K562 (cell line): ENCODE data around the gene UBAC2. TPM values are rescaled to one million over a fixed set of nuclear protein-coding genes. Genes with fewer than 3 reads are reported as not detected.

Source experiments
- BHLHE40 ChIP-seq: IDR thresholded peaks from 2 replicates; pipeline ENCODE4 v1.6.1; 2011; ENCODE audit warnings: low read length, improper control_type of control experiment
- CBX3 ChIP-seq, 2 experiments: IDR thresholded peaks; 1 replicate in 1 of 2; 2 replicates in 1 of 2; pipeline ENCODE4 v1.6.1; 2012; ENCODE audit warnings: inconsistent platforms in 2 of 2, low read length in 2 of 2, borderline replicate concordance in 1 of 2, control low read depth in 1 of 2
- CGGBP1 ChIP-seq: fragments of 250-450 bp; sonication (Bioruptor Pico); IDR thresholded peaks from 2 replicates; pipeline ENCODE4 v1.9.0; 2021; ENCODE audit warnings: mild to moderate bottlenecking
- CREM ChIP-seq: IDR thresholded peaks from 2 replicates; pipeline ENCODE4 v1.6.1; 2014; ENCODE audit warnings: antibody characterized with exemption, low read depth
- ERF ChIP-seq: fragments of 450-650 bp; formaldehyde crosslinking; IDR thresholded peaks from 2 replicates; pipeline ENCODE4 v1.4.0; 2020; ENCODE audit warnings: mild to moderate bottlenecking, mixed read lengths
- FOXJ3 ChIP-seq: sonication (generic); formaldehyde crosslinking; IDR thresholded peaks from 2 replicates; pipeline ENCODE4 v1.4.0; 2020; ENCODE audit warnings: mild to moderate bottlenecking, missing genetic modification reagents
- HDAC1 ChIP-seq, 2 experiments: fragments of 450-650 bp; IDR thresholded peaks; 2 replicates each; pipeline ENCODE4 v1.6.1; 2016 to 2017; ENCODE audit warnings: inconsistent platforms in 1 of 2, mild to moderate bottlenecking in 1 of 2, moderate library complexity in 1 of 2
- MIER1 ChIP-seq: fragments of 450-650 bp; IDR thresholded peaks from 2 replicates; pipeline ENCODE4 v1.6.1; 2016; ENCODE audit warnings: antibody characterized with exemption, mild to moderate bottlenecking, low read depth
- NFIC ChIP-seq: fragments of 450-650 bp; IDR thresholded peaks from 2 replicates; pipeline ENCODE4 v1.6.1; 2017; ENCODE audit warnings: mild to moderate bottlenecking, inconsistent platforms
- PTRF ChIP-seq: fragments of 450-650 bp; IDR thresholded peaks from 2 replicates; pipeline ENCODE4 v1.6.1; 2016; ENCODE audit warnings: mild to moderate bottlenecking, missing genetic modification characterization, missing compliant biosample characterization
- RAD21 ChIP-seq, 2 experiments: fragments of 250-450 bp in 1 of 2; fragments of 450-650 bp in 1 of 2; sonication (Bioruptor Pico) in 1 of 2; formaldehyde crosslinking in 1 of 2; IDR thresholded peaks in 1 of 2; conservative IDR thresholded peaks in 1 of 2; 2 replicates each; pipeline versions ENCODE4 v1.4.0 to v1.8.0; 2020 to 2022; ENCODE audit warnings: mild to moderate bottlenecking in 2 of 2, moderate library complexity in 1 of 2
- RAD51 ChIP-seq: fragments of 450-650 bp; IDR thresholded peaks from 2 replicates; pipeline ENCODE4 v1.7.1; 2016; ENCODE audit warnings: low read depth, mild to moderate bottlenecking, borderline replicate concordance
- RBM17 ChIP-seq: fragments of 200-400 bp; formaldehyde crosslinking; IDR thresholded peaks from 2 replicates; pipeline ENCODE4 v1.6.1; 2017; ENCODE audit warnings: low read depth, mild to moderate bottlenecking, low read length, borderline replicate concordance
- SMARCC2 ChIP-seq: fragments of 450-650 bp; IDR thresholded peaks from 2 replicates; pipeline ENCODE4 v1.6.1; 2017; ENCODE audit warnings: antibody characterized with exemption, moderate library complexity, mild to moderate bottlenecking, low read depth
- TAF15 ChIP-seq: fragments of 200-400 bp; formaldehyde crosslinking; IDR thresholded peaks from 2 replicates; pipeline ENCODE4 v1.6.1; 2017; ENCODE audit warnings: mild to moderate bottlenecking, low read depth, low read length, moderate library complexity
- ZBTB2 ChIP-seq: fragments of 450-650 bp; IDR thresholded peaks from 2 replicates; pipeline ENCODE4 v1.6.1; 2016; ENCODE audit warnings: antibody characterized with exemption
- ZNF232 ChIP-seq: sonication (generic); formaldehyde crosslinking; IDR thresholded peaks from 2 replicates; pipeline ENCODE4 v1.8.0; 2022; ENCODE audit warnings: mild to moderate bottlenecking, missing genetic modification reagents
- ZNF384 ChIP-seq: IDR thresholded peaks from 2 replicates; pipeline ENCODE4 v1.6.1; 2012; ENCODE audit warnings: low read depth, low read length, improper control_type of control experiment
- polyA plus RNA-seq, 8 experiments: library from polyadenylated mRNA; depleted of rRNA in 4 of 8; stranded (reverse) in 5 of 8; unstranded in 3 of 8; fragments of >200 nt; fragmentation: Nextera tagmentation in 2 of 8; fragmentation: Illumina TruSeq in 1 of 8; extraction: Ambion mirVana in 2 of 8; extraction: Trizol in 1 of 8; gene quantifications; 2 replicates each; pipeline versions ENCODE4 v1.2.1 to v1.2.3, GENCODE V29; 2011 to 2014; ENCODE audit warnings: inconsistent platforms in 1 of 8, missing spikeins in 1 of 8
- total RNA-seq, 7 experiments: library from RNA; depleted of rRNA in 6 of 7; stranded (reverse); fragments of >200 nt in 6 of 7; fragmentation: Illumina TruSeq in 2 of 7; extraction: Trizol in 2 of 7; gene quantifications; 2 replicates each; pipeline versions ENCODE4 v1.2.1 to v1.2.3, GENCODE V29; 2011 to 2021; ENCODE audit warnings: low replicate concordance in 1 of 7
- TF ChIP-seq, protein P1 (sequence below), 3 experiments: fragments of 200-800 bp in 1 of 3; sonication (Bioruptor generic) in 1 of 3; sonication (generic) in 1 of 3; formaldehyde crosslinking in 1 of 3; IDR thresholded peaks; 2 replicates each; pipeline versions ENCODE4 v1.6.1 to v1.8.0; 2016 to 2022; ENCODE audit warnings: mild to moderate bottlenecking in 2 of 3, missing compliant biosample characterization in 2 of 3, missing genetic modification characterization in 2 of 3, missing genetic modification reagents in 1 of 3
- TF ChIP-seq, protein P2 (sequence below): fragments of 450-650 bp; IDR thresholded peaks from 2 replicates; pipeline ENCODE4 v1.6.1; 2017; ENCODE audit warnings: antibody characterized with exemption, mild to moderate bottlenecking

The UBAC2 gene
- total and polyA plus RNA-seq, 9 of the 15 experiments (the other 6 are each of a cell fraction or from before 2014, with no cell fraction given) = 6.0 to 84.1 (median 32.3) TPM

DNA sequence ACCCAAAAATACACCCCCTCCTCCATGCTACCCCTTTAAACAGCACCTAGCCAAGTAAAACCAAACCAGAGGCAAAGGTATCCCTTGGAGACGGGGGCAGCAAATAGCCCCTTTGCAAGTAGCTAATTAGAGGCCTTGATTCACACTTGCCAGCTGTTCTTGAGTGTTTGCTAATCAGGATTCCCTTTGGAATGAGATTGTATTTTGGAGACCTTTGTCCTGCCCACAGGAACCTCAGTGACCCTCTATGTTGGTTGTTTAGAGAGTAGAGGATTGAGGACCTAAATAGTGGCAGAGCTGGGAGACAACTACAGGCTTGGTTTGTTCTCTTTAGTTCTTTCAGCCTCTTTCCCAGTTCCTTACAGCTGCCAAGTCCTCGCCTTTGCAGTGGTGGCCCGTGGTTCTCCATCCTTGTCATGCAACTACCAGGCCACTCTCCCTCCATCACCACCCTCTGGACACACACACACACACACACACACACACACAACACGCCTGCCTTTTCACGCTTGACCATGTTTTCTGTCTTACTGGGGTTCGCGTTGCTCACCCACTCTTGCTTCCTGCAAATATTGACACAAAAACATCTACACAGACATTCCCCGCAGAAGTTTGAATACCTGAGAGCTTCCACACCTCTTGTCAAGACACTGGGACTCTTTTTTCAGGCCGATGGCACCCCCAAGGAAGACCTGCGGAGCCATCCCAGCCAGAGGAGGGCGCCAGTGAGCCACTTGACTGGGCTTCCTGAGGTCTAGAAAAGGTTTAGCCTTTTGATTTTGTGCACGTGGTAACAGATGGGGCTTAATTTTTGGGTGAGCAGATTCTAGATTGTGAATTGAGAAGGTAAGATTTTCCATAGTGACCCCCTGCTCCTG, 186.5 kb downstream of the UBAC2 start (continued):
- TF ChIP-seq RBM17 = no peak
- no peak for TF ChIP-seq NFIC
- TF ChIP-seq, protein P1, sequence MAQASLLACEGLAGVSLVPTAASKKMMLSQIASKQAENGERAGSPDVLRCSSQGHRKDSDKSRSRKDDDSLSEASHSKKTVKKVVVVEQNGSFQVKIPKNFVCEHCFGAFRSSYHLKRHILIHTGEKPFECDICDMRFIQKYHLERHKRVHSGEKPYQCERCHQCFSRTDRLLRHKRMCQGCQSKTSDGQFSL (CRISPR knock-in tag; IDR thresholded peaks at IDR 0.05) = peak; percentile 81
- TF ChIP-seq, protein P1 (tag; IDR thresholded peaks at IDR 0.05) = no peak
- peak; percentile 38; the same call in 1 of the 2 replicates for TF ChIP-seq RAD51
- TF ChIP-seq, protein P2, sequence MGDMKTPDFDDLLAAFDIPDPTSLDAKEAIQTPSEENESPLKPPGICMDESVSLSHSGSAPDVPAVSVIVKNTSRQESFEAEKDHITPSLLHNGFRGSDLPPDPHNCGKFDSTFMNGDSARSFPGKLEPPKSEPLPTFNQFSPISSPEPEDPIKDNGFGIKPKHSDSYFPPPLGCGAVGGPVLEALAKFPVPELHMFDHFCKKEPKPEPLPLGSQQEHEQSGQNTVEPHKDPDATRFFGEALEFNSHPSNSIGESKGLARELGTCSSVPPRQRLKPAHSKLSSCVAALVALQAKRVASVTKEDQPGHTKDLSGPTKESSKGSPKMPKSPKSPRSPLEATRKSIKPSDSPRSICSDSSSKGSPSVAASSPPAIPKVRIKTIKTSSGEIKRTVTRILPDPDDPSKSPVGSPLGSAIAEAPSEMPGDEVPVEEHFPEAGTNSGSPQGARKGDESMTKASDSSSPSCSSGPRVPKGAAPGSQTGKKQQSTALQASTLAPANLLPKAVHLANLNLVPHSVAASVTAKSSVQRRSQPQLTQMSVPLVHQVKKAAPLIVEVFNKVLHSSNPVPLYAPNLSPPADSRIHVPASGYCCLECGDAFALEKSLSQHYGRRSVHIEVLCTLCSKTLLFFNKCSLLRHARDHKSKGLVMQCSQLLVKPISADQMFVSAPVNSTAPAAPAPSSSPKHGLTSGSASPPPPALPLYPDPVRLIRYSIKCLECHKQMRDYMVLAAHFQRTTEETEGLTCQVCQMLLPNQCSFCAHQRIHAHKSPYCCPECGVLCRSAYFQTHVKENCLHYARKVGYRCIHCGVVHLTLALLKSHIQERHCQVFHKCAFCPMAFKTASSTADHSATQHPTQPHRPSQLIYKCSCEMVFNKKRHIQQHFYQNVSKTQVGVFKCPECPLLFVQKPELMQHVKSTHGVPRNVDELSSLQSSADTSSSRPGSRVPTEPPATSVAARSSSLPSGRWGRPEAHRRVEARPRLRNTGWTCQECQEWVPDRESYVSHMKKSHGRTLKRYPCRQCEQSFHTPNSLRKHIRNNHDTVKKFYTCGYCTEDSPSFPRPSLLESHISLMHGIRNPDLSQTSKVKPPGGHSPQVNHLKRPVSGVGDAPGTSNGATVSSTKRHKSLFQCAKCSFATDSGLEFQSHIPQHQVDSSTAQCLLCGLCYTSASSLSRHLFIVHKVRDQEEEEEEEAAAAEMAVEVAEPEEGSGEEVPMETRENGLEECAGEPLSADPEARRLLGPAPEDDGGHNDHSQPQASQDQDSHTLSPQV = peak; percentile 39; the same call in 1 of the 2 replicates
- TF ChIP-seq RAD21 (CRISPR knock-in tag; conservative IDR thresholded peaks at IDR 0.05 in 1 of 2, IDR thresholded peaks at IDR 0.05 in 1 of 2) = peak; percentile 54 to 77
- TF ChIP-seq CGGBP1 (CRISPR knock-in tag) = no peak
- no peak for TF ChIP-seq CREM
- TF ChIP-seq FOXJ3 (CRISPR knock-in tag) = no peak
- TF ChIP-seq BHLHE40 = peak; percentile 53; the same call in 1 of the 2 replicates
- no peak for TF ChIP-seq ZBTB2
- TF ChIP-seq ZNF232 (CRISPR knock-in tag) = no peak
- TF ChIP-seq CBX3 (IDR thresholded peaks at IDR 0.05; ENCODE audit: borderline replicate concordance in 1 of 2, low read length in 2 of 2) = no peak
- TF ChIP-seq PTRF (tag) = no peak
- TF ChIP-seq TAF15 = no peak
- TF ChIP-seq MIER1 = no peak
- TF ChIP-seq HDAC1 (IDR thresholded peaks at IDR 0.05) = no peak
- no peak for TF ChIP-seq ERF (CRISPR knock-in tag)
- no peak for TF ChIP-seq SMARCC2
- TF ChIP-seq ZNF384 = 0 out of 2 replicates have a peak, but pooled peaks have one; percentile 17
